Measurements from ENCODE around the gene OR4N2.
"Not testable (repeated sequence)": the region's sequence is repeated elsewhere in the genome, so short reads cannot be mapped to it uniquely, and the experiment has no call there.

DNA sequence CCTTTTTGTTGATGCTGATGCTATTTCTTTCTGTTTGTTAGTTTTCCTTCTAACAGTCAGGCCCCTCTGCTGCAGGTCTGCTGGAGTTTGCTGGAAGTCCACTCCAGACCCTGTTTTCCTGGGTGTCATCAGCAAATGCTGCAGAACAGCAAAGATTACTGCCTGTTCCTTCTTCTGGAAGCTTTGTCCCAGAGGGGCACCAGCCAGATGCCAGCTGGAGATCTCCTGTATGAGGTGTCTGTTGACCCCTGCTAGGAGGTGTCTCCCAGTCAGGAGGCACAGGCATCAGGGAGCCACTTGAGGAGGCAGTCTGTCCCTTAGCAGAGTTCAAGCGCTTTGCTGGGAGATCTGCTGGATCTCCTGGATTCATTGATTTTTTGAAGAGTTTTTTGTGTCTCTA is 16.3 kb downstream of the OR4N2 start:
- TF ChIP-seq EZH2phosphoT487 (IDR thresholded peaks at IDR 0.05; ENCODE audit: borderline replicate concordance, low read length) = not testable (repeated sequence)
- TF ChIP-seq, protein P1, sequence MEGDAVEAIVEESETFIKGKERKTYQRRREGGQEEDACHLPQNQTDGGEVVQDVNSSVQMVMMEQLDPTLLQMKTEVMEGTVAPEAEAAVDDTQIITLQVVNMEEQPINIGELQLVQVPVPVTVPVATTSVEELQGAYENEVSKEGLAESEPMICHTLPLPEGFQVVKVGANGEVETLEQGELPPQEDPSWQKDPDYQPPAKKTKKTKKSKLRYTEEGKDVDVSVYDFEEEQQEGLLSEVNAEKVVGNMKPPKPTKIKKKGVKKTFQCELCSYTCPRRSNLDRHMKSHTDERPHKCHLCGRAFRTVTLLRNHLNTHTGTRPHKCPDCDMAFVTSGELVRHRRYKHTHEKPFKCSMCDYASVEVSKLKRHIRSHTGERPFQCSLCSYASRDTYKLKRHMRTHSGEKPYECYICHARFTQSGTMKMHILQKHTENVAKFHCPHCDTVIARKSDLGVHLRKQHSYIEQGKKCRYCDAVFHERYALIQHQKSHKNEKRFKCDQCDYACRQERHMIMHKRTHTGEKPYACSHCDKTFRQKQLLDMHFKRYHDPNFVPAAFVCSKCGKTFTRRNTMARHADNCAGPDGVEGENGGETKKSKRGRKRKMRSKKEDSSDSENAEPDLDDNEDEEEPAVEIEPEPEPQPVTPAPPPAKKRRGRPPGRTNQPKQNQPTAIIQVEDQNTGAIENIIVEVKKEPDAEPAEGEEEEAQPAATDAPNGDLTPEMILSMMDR (conservative IDR thresholded peaks at IDR 0.05; ENCODE audit: low read depth, low read length) = not testable (repeated sequence)

Measured in PC-3 (cell line).